Panc1 (cell line): ENCODE measurements around the gene SH3BGRL2.

Source experiments
- POLR2AphosphoS5 ChIP-seq: IDR thresholded peaks from 2 replicates; pipeline ENCODE4 v1.6.1; 2012; ENCODE audit warnings: mild to moderate bottlenecking, low read depth, low read length, moderate library complexity
- SIN3A ChIP-seq: IDR thresholded peaks from 2 replicates; pipeline ENCODE4 v1.6.1; 2012; ENCODE audit warnings: low read depth, mild to moderate bottlenecking, low read length, moderate library complexity, borderline replicate concordance; ENCODE audit not compliant: insufficient read depth
- TF ChIP-seq, protein P1 (sequence below): fragments of 450-650 bp; IDR thresholded peaks from 2 replicates; pipeline ENCODE4 v1.5.1; 2017; ENCODE audit warnings: mild to moderate bottlenecking

DNA sequence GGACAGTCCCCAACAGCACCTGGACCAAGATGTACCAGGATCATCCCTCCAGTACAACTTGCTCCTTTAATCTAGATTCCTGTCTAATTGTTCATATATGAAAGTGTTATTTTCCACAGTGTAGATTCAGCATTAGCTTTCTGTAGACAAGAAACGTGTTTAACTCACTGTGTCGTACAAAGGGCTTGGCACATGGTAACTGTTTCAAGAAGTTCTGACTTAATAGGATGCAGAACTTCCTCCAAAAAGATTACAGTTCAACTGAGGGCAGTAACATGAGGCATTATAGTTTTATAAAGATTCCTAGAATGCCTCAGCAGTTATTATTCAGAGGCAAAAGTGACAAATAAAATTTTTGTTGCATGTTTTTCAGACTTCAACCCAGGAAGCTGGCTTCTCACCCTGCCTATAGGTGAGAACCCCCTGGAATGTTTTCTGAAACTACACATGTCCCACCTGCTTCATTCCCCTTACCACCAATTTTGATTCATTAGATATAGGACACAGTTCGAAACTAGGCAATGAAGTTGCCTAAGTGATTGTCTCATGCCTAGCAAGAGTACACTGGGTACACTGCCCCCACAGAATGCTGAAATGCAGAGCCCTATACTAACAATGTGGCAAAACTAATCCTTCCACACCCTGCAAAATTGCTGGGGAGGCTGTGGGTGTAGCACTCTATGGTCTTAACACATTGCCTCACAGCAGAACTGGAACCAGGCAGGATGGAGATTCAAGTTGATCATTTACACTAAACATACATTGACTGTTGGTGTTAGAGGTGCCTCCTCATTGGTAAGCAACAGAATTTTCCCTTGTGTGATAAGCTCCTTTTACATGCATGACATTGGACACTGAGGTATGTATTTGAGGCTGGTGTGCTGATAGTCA, 22.6 kb upstream of the SH3BGRL2 start:
- TF ChIP-seq, protein P1, sequence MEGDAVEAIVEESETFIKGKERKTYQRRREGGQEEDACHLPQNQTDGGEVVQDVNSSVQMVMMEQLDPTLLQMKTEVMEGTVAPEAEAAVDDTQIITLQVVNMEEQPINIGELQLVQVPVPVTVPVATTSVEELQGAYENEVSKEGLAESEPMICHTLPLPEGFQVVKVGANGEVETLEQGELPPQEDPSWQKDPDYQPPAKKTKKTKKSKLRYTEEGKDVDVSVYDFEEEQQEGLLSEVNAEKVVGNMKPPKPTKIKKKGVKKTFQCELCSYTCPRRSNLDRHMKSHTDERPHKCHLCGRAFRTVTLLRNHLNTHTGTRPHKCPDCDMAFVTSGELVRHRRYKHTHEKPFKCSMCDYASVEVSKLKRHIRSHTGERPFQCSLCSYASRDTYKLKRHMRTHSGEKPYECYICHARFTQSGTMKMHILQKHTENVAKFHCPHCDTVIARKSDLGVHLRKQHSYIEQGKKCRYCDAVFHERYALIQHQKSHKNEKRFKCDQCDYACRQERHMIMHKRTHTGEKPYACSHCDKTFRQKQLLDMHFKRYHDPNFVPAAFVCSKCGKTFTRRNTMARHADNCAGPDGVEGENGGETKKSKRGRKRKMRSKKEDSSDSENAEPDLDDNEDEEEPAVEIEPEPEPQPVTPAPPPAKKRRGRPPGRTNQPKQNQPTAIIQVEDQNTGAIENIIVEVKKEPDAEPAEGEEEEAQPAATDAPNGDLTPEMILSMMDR, result no peak
- TF ChIP-seq POLR2AphosphoS5 (no peak), SIN3A (no peak)
